ENCODE data around the gene NCR3LG1. TPM values are rescaled to one million over a fixed set of nuclear protein-coding genes. Genes with fewer than 3 reads are reported as not detected.
A peak's percentile ranks its signal among the peaks of the same experiment; 100 is the strongest.

The NCR3LG1 gene
- total RNA-seq, 1 donor from 2014 or later: 0.51 TPM

- Mint-ChIP-seq H3K4me1 (ENCODE audit: low read depth, unreplicated experiment) (peaks cover 13% of the 10 kb centered on the region), H3K9me3 (ENCODE audit: unreplicated experiment) (peaks cover 11% of the 10 kb centered on the region), H3K27ac (ENCODE audit: unreplicated experiment) (no peak overlapping the region)
Observed at GRCh38 chr11:17401316-17401715, 49.7 kb downstream of the NCR3LG1 start.

GRCh38 chr11:17401841-17402240 lies 50.2 kb downstream of the NCR3LG1 start:
- DNase-seq: no peak
- H3K27ac Mint-ChIP-seq (ENCODE audit: unreplicated experiment): no peak overlapping the region
- peaks cover 11% of the 10 kb centered on the region for H3K9me3 Mint-ChIP-seq (ENCODE audit: unreplicated experiment)
- peaks cover 10% of the 10 kb centered on the region for H3K27me3 Mint-ChIP-seq (ENCODE audit: unreplicated experiment)
- peaks cover 13% of the 10 kb centered on the region for H3K4me1 Mint-ChIP-seq (ENCODE audit: low read depth, unreplicated experiment)
- no peak overlapping the region for H3K4me3 Mint-ChIP-seq (ENCODE audit: unreplicated experiment)
- TF ChIP-seq CTCF (IDR thresholded peaks at IDR 0.05; ENCODE audit: partially characterized antibody, unreplicated experiment): no peak
- H3K36me3 Mint-ChIP-seq (ENCODE audit: unreplicated experiment): no peaks in the 10 kb centered on the region

More at GRCh38 chr11:17401316-17401715, 49.7 kb downstream of the NCR3LG1 start:
- no peak overlapping the region for H3K4me3 Mint-ChIP-seq (ENCODE audit: unreplicated experiment)
- DNase-seq: no peak
- TF ChIP-seq CTCF (IDR thresholded peaks at IDR 0.05; ENCODE audit: partially characterized antibody, unreplicated experiment): no peak
- H3K36me3 Mint-ChIP-seq (ENCODE audit: unreplicated experiment): no peaks in the 10 kb centered on the region
- peaks cover 10% of the 10 kb centered on the region for H3K27me3 Mint-ChIP-seq (ENCODE audit: unreplicated experiment)

GRCh38 chr11:17402486-17402885 lies 50.9 kb downstream of the NCR3LG1 start:
- H3K27me3 Mint-ChIP-seq (ENCODE audit: unreplicated experiment): peaks cover 10% of the 10 kb centered on the region
- peaks cover 13% of the 10 kb centered on the region for H3K4me1 Mint-ChIP-seq (ENCODE audit: low read depth, unreplicated experiment)
- H3K27ac Mint-ChIP-seq (ENCODE audit: unreplicated experiment): no peak overlapping the region
- no peaks in the 10 kb centered on the region for H3K36me3 Mint-ChIP-seq (ENCODE audit: unreplicated experiment)
- no peak for TF ChIP-seq CTCF (IDR thresholded peaks at IDR 0.05; ENCODE audit: partially characterized antibody, unreplicated experiment)
- DNase-seq: no peak
- H3K4me3 Mint-ChIP-seq (ENCODE audit: unreplicated experiment): no peak overlapping the region
- H3K9me3 Mint-ChIP-seq (ENCODE audit: unreplicated experiment): peaks cover 11% of the 10 kb centered on the region

GRCh38 chr11:17403980-17404759 lies 52.6 kb downstream of the NCR3LG1 start:
- H3K4me3 Mint-ChIP-seq (ENCODE audit: unreplicated experiment): peak overlapping the region; percentile 43
- H3K27me3 Mint-ChIP-seq (ENCODE audit: unreplicated experiment): peaks cover 5% of the 10 kb centered on the region
- H3K36me3 Mint-ChIP-seq (ENCODE audit: unreplicated experiment): no peaks in the 10 kb centered on the region
- DNase-seq: no peak
- H3K4me1 Mint-ChIP-seq (ENCODE audit: low read depth, unreplicated experiment): peaks cover 13% of the 10 kb centered on the region
- no peak overlapping the region for H3K27ac Mint-ChIP-seq (ENCODE audit: unreplicated experiment)
- no peak for TF ChIP-seq CTCF (IDR thresholded peaks at IDR 0.05; ENCODE audit: partially characterized antibody, unreplicated experiment)
- H3K9me3 Mint-ChIP-seq (ENCODE audit: unreplicated experiment): peaks cover 13% of the 10 kb centered on the region

Data from glutamatergic neuron (in vitro differentiated cells).